OCI-LY3 (cell line): ENCODE results near the gene USHBP1.
"Not testable (repeated sequence)": the region's sequence is repeated elsewhere in the genome, so short reads cannot be mapped to it uniquely, and the experiment has no call there.

Source experiments
- H2AFZ ChIP-seq: fragments of 200-600, 300-600 bp; shearing (Covaris generic); 2 replicates; pipeline ENCODE4 v1.6.0; 2014; ENCODE audit warnings: antibody characterized with exemption, low read depth, low read length
- H3K27ac ChIP-seq: fragments of 200-600, 300-600 bp; sonication (generic); 2 replicates; pipeline ENCODE4 v1.5.1; 2014; ENCODE audit warnings: mild to moderate bottlenecking, low read length, moderate library complexity, mixed read lengths
- H3K27me3 ChIP-seq: fragments of 200-600, 300-600 bp; sonication (generic); 2 replicates; pipeline ENCODE4 v1.6.1; 2014; ENCODE audit warnings: low read depth, low read length, mixed read lengths
- H3K36me3 ChIP-seq: fragments of 200-600, 300-600 bp; sonication (generic); replicated peaks from 2 replicates; pipeline ENCODE3; 2014; ENCODE audit warnings: low read depth, low read length, mixed read lengths
- H3K4me1 ChIP-seq: fragments of 300-600, 200-600 bp; sonication (generic); 2 replicates; pipeline ENCODE4 v1.6.1; 2014; ENCODE audit warnings: low read length, mixed read lengths
- H3K4me2 ChIP-seq: fragments of 200-600, 300-600 bp; sonication (generic); 2 replicates; pipeline ENCODE4 v1.6.1; 2014; ENCODE audit warnings: low read length, mixed read lengths
- H3K4me3 ChIP-seq: fragments of 300-600, 200-600 bp; sonication (generic); 2 replicates; pipeline ENCODE4 v1.5.1; 2014; ENCODE audit warnings: antibody characterized with exemption, mild to moderate bottlenecking, low read length, moderate library complexity
- H3K79me2 ChIP-seq: fragments of 300-600, 200-600 bp; shearing (Covaris generic); 2 replicates; pipeline ENCODE4 v1.6.1; 2014; ENCODE audit warnings: mild to moderate bottlenecking, low read length, mixed read lengths
- H3K9ac ChIP-seq: fragments of 300-600, 200-600 bp; shearing (Covaris generic); 2 replicates; pipeline ENCODE4 v1.6.0; 2014; ENCODE audit warnings: mild to moderate bottlenecking, low read length, moderate library complexity
- H3K9me3 ChIP-seq: fragments of 200-600, 300-600 bp; shearing (Covaris generic); 2 replicates; pipeline ENCODE4 v1.6.1; 2014; ENCODE audit warnings: low read length, mixed read lengths; ENCODE audit not compliant: insufficient read depth
- H4K20me1 ChIP-seq: fragments of 200-600, 300-600 bp; sonication (generic); 2 replicates; pipeline ENCODE4 v1.6.1; 2016; ENCODE audit warnings: low read length, mixed read lengths; ENCODE audit not compliant: insufficient read depth
- EZH2phosphoT487 ChIP-seq: fragments of 200-600 bp; shearing (Covaris generic); IDR thresholded peaks from 2 replicates; pipeline ENCODE4 v1.6.1; 2018; ENCODE audit warnings: antibody characterized with exemption, mixed run types, low read depth
- TF ChIP-seq, protein P1 (sequence below): fragments of 200-600, 300-600 bp; sonication (generic); IDR thresholded peaks from 2 replicates; pipeline ENCODE4 v1.5.1; 2014; ENCODE audit warnings: antibody characterized with exemption, low read length, low read depth

Gene USHBP1

GRCh38 chr19:17296976-17297375, 32.4 kb upstream of the USHBP1 start:
- Histone ChIP-seq H3K79me2 (no peaks in the 10 kb centered on the region), H3K4me1 (peaks cover under 1% of the 10 kb centered on the region; the same call in 1 of the 2 replicates), H3K27me3 (no peaks in the 10 kb centered on the region), H3K36me3 (peaks cover 21% of the 10 kb centered on the region), H2AFZ (no peak overlapping the region), H3K9me3 (peaks cover 4% of the 10 kb centered on the region; the same call in 1 of the 2 replicates), H3K4me3 (no peak overlapping the region), H3K9ac (no peak overlapping the region), H4K20me1 (no peaks in the 10 kb centered on the region), H3K27ac (no peak overlapping the region), H3K4me2 (no peak overlapping the region)
- TF ChIP-seq, protein P1, sequence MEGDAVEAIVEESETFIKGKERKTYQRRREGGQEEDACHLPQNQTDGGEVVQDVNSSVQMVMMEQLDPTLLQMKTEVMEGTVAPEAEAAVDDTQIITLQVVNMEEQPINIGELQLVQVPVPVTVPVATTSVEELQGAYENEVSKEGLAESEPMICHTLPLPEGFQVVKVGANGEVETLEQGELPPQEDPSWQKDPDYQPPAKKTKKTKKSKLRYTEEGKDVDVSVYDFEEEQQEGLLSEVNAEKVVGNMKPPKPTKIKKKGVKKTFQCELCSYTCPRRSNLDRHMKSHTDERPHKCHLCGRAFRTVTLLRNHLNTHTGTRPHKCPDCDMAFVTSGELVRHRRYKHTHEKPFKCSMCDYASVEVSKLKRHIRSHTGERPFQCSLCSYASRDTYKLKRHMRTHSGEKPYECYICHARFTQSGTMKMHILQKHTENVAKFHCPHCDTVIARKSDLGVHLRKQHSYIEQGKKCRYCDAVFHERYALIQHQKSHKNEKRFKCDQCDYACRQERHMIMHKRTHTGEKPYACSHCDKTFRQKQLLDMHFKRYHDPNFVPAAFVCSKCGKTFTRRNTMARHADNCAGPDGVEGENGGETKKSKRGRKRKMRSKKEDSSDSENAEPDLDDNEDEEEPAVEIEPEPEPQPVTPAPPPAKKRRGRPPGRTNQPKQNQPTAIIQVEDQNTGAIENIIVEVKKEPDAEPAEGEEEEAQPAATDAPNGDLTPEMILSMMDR, result no peak
- no peak for TF ChIP-seq EZH2phosphoT487

DNA sequence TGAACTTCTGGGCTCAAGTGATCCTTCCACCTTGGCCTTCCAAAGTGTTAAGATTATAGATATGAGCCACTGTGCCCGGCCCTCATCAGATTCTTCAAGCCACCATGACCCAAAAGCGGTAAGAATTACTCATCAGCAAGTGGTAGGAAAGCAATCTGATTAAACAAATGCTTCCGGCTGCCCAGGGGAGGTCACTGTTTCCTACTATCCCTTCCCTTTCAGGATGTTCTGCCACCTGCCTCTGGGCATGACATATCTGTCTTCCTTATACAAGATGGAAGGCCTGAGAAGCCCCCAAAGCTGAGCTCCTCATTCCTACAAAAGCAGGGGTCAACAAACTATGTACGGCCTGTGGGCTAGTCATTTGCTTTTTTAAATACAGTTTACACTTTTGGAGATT, 31.7 kb upstream of the USHBP1 start:
- peaks cover 4% of the 10 kb centered on the region; the same call in 1 of the 2 replicates for H3K9me3 ChIP-seq
- H3K4me2 ChIP-seq, result no peak overlapping the region
- peaks cover 21% of the 10 kb centered on the region for H3K36me3 ChIP-seq
- TF ChIP-seq, protein P1, result no peak
- no peak for TF ChIP-seq EZH2phosphoT487
- no peak overlapping the region for H2AFZ ChIP-seq
- no peaks in the 10 kb centered on the region for H4K20me1 ChIP-seq
- H3K27ac ChIP-seq, result no peak overlapping the region
- H3K9ac ChIP-seq, result no peak overlapping the region
- H3K4me3 ChIP-seq, result no peak overlapping the region
- no peaks in the 10 kb centered on the region for H3K27me3 ChIP-seq
- H3K4me1 ChIP-seq, result peaks cover 5% of the 10 kb centered on the region; the same call in 1 of the 2 replicates
- H3K79me2 ChIP-seq, result no peaks in the 10 kb centered on the region

DNA sequence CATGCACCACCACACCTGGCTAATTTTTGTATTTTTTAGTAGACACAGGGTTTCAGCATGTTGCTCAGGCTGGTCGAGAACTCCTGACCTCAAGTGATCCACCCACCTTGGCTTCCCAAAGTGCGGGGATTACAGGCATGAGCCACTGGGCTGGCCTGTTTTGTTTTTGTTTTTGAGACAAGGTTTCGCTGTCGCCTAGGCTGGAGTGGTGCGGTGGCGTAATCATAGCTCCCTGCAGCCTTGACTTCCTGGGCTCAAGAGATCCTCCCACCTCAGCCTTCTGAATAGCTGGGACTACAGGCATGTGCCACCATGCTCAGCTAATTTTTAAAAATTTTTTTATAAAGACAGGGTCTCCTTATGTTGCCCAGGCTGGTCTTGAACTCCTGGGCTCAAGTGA, 31.0 kb upstream of the USHBP1 start:
- H2AFZ ChIP-seq, H3K4me3 ChIP-seq, H3K79me2 ChIP-seq, H3K27ac ChIP-seq, H4K20me1 ChIP-seq, H3K4me2 ChIP-seq, H3K9ac ChIP-seq, H3K4me1 ChIP-seq, H3K27me3 ChIP-seq, H3K9me3 ChIP-seq: not testable (repeated sequence)
- peaks cover 21% of the 10 kb centered on the region for H3K36me3 ChIP-seq

DNA sequence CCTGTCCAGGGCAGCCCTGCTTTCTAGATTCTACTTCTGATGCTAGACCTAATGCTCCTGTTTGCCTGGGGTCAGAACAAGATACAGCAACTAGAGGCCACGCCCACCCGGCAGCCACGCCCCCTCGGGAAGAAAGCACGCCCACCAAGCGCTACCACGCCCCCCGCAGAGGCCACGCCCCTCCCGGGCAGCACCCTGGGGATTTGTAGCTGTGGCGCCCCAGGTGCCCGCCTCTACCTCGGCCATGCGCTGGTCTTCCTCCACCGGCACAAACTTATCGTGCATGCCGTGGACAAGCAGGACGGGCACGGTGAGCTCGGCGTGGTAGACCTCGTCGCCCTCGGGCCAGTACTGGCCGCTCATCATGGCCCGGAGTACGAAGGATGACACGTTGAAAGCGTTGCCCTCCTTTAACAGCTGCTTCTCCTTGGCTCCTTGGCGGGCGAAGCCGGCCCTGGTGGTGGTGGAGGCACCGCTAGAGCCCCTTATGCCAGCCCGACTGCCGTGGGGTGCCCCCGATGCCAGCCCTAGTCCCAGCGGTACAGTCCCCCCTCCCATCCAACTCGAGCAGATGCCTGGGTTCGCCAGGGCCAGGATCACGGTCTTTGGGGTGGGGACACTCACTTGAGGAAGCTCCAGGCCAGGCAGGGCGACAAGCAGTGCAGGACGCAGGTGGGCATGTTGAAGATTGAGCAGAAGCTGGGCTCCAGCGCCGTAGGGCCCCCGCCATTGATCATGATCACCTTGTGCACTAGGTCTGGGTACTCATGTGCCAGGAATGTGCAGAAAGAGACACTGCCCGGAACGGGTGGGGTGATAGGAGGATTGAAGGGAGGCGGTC, 29.7 kb upstream of the USHBP1 start:
- peaks cover 21% of the 10 kb centered on the region for H3K36me3 ChIP-seq
- H4K20me1 ChIP-seq, result no peaks in the 10 kb centered on the region
- peaks cover 5% of the 10 kb centered on the region; the same call in 1 of the 2 replicates for H3K4me1 ChIP-seq
- no peak overlapping the region for H3K4me3 ChIP-seq
- no peak overlapping the region for H3K4me2 ChIP-seq
- peaks cover 4% of the 10 kb centered on the region; the same call in 1 of the 2 replicates for H3K9me3 ChIP-seq
- TF ChIP-seq, protein P1, result no peak
- no peak for TF ChIP-seq EZH2phosphoT487
- H3K79me2 ChIP-seq, result no peaks in the 10 kb centered on the region
- no peak overlapping the region for H3K27ac ChIP-seq
- H3K9ac ChIP-seq, result no peak overlapping the region
- H3K27me3 ChIP-seq, result no peaks in the 10 kb centered on the region
- no peak overlapping the region for H2AFZ ChIP-seq
